HFF-Myc (cell line): ENCODE results near the gene ANLN.
"Not testable (repeated sequence)": the region's sequence is repeated elsewhere in the genome, so short reads cannot be mapped to it uniquely, and the experiment has no call there.

Experiments
- DNase-seq: peaks from one replicate; pipeline ENCODE4 v3.0.0-alpha.2; 2011; ENCODE audit warnings: low read depth; ENCODE audit errors: extremely low read depth
- H3K4me3 ChIP-seq: replicated peaks from 2 replicates; pipeline ENCODE4 v1.5.1; 2011; ENCODE audit warnings: low read depth, mild to moderate bottlenecking, control low read depth, low read length
- TF ChIP-seq, protein P1 (sequence below): IDR thresholded peaks from 2 replicates; pipeline ENCODE4 v1.5.1; 2012; ENCODE audit warnings: mild to moderate bottlenecking, low read depth, low read length, control low read depth; ENCODE audit errors: missing control alignments

The ANLN gene

DNA sequence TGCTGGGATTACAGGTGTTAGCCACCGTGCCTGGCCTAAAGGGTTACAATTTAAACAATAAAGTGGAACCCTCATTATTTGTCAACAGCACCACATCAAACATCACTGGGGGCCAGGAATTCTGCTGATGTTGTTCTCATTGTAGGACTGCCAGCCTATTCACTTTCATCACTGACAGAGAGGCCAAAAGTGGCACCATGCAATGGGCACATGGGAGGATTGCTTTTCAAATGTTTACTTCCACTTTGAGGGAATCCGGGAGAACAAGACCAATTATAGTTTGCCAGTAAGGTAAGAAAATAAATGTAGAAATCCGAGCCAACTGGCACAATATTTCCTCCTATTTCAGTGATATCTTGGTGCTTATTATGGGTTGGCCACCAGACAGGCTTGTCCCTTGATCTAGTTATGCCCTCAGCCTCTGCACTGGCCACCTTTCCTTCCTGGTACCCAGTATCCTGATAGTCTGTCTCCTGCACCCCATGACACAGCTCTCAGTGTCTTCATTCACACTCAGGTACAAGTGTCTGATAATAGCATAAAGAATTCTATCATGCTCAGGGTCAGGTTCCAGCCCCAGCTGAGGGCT lies 82.6 kb downstream of the ANLN start:
- TF ChIP-seq, protein P1, sequence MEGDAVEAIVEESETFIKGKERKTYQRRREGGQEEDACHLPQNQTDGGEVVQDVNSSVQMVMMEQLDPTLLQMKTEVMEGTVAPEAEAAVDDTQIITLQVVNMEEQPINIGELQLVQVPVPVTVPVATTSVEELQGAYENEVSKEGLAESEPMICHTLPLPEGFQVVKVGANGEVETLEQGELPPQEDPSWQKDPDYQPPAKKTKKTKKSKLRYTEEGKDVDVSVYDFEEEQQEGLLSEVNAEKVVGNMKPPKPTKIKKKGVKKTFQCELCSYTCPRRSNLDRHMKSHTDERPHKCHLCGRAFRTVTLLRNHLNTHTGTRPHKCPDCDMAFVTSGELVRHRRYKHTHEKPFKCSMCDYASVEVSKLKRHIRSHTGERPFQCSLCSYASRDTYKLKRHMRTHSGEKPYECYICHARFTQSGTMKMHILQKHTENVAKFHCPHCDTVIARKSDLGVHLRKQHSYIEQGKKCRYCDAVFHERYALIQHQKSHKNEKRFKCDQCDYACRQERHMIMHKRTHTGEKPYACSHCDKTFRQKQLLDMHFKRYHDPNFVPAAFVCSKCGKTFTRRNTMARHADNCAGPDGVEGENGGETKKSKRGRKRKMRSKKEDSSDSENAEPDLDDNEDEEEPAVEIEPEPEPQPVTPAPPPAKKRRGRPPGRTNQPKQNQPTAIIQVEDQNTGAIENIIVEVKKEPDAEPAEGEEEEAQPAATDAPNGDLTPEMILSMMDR: no peak
- no peak for DNase-seq
- no peak overlapping the region for H3K4me3 ChIP-seq

DNA sequence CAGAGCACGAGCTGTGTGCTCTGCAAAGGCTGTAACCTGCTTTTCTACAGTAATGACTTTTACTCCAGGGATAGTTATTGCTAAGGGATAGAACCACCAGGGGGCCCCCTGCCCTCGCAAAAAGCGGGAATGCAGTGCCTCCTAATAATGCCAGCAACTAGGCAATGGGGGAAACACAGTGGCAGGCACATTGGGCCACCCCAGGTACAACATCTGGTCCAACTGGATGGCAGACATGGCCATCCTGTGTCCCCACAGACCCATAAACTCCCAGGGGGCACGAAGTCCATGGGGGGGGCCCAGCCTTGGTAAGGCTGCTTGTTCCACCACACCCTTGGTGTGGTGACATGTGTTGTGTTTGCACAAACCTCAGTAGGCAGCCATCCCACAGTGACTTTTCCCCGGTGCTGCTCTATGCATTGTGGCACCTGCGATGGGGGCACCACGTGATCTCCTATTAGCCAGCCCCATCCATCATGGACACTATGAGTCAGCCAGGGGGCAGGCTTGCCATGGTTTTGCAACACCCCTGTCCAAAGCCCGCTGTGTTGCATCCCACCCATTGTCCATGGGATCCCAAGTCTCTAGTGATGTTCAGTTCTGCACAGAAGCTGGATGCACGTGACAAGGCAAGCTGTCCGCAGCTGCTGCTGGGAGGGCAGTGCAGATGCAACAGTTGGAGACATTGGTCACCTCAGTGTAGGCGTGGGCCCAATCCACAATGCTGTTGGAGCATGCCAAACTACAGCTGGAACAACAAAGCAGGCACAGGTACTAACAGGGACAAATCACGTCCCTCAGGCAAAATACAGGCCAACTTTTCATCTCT lies 84.0 kb downstream of the ANLN start:
- no peak for DNase-seq
- TF ChIP-seq, protein P1: peak; percentile 66
- no peak overlapping the region for H3K4me3 ChIP-seq

DNA sequence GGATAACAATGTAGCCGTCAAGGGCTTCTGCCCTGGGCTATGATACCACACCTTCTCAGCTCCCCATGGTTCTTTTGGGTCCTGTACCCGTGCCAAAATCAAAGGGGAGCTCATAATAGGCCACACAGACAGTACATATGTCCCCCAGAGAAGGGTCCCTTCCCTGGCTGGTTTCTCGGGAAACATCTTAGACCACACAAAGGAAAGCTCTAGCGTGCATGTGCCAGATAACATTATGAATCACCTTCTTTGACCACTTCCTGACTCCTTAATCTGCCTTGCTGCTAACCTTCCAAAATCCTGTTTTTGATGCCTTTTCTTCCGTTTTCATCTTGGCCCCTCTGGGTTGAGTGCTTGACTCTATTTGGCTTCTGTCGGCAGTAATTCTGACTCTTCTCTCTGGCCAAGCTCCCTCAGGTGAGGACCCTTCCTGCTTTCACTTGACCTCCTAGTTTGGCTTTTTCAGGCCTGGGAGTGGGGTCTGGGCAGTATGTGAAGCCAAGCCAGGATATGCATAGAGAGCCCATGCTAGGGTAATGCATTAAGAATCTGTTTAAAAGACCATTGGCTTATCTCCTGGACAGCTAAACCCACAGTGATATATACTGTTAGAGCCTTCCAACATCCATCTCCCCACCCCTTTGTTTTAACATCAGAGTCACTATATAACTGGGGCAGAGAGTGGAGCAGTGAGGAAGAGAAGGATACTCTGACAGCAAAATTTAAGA lies 84.8 kb downstream of the ANLN start:
- H3K4me3 ChIP-seq: no peak overlapping the region
- no peak for DNase-seq
- TF ChIP-seq, protein P1: no peak

GRCh38 chr7:36475011-36475342 lies 85.3 kb downstream of the ANLN start:
- H3K4me3 ChIP-seq: no peak overlapping the region
- DNase-seq: no peak
- TF ChIP-seq, protein P1: no peak

DNA sequence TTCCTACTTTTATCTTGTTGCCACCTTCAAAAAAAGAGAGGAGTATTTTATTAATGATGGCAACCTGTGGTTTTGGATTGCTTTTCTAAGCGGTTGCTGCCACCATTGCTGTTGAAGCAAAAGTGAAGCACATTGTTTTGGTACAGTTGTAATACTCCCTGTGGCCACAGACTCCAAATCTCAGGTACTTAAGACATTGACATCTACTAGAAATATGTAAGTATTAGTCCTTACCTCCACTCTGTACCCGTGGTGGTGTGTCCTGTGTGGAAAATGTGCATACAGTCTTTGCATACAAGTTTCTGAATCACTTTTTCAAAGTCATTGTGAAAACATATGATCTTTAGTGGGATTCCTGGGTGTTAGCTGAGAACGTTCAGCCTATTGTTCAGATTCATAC lies 85.7 kb downstream of the ANLN start:
- TF ChIP-seq, protein P1: no peak
- DNase-seq: no peak

GRCh38 chr7:36478745-36479144 lies 89.1 kb downstream of the ANLN start:
- no peak for DNase-seq
- no peak overlapping the region for H3K4me3 ChIP-seq
- TF ChIP-seq, protein P1: no peak

More for the DNA sequence above, 85.7 kb downstream of the ANLN start:
- no peak overlapping the region for H3K4me3 ChIP-seq

DNA sequence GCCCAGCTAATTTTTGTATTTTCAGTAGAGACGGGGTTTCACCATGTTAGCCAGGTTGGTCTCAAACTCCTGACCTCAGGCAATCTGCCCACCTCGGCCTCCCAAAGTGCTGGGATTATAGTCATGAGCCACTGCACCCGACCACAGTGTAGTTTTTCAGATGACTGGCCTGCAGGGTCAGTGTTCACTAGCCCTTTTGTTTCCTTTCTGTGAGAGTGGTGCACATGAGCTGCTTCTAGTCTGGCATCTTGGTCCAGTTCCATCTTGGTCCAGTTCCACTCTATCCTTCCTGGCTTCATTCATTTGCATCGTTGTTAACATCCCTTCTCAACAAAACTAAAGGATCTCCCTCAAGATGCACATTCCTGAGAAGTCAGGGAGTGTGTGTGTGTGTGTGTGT lies 94.2 kb downstream of the ANLN start:
- not testable (repeated sequence) for DNase-seq, H3K4me3 ChIP-seq
